LoVo (cell line): ENCODE measurements around the gene VIPR2.
"Not testable (repeated sequence)": the region's sequence is repeated elsewhere in the genome, so short reads cannot be mapped to it uniquely, and the experiment has no call there.

Source experiments
- DNase-seq: peaks from one replicate; pipeline ENCODE4 v3.0.0-alpha.2; 2016; ENCODE audit warnings: low spot score

The VIPR2 gene

DNA sequence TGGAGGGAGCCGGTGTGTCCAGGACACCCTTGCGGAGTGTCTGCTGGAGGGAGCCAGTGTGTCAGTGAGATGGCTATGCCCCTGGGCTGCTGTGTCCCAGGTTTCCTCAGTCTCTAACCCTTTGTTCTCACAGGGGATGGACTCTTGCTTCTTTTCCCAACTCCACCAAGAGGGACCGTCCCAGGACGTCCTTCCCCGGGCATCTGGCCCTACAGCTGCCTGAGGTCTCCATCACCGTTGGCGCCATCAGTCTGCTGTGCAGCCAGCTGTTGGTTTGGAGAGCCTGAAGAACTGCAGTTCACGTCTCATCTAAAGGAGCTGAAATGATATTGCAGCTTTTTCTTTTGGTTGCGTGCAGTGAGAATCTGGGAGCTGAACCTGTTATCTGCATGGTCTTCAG, 136.2 kb downstream of the VIPR2 start:
- DNase-seq = no peak

DNA sequence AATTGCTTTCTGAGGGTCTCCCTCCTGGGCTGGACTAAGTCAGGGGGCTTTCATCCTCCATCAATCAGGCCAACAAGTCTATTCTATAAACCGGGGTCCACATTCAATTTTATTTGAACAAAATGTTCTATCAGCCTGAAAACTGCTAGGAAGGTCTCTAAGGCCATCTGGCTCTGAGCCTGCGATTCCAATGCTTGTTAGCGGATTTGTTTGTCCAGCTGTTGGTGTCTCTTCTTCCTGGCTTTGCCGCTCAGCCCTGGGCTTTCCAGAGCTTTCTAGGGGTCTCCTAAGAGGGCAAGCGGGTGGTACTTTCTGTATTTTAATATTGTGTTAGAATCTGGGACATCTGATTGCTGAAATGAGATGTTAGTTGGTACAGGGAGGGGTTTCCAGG, 136.7 kb downstream of the VIPR2 start:
- no peak for DNase-seq

DNA sequence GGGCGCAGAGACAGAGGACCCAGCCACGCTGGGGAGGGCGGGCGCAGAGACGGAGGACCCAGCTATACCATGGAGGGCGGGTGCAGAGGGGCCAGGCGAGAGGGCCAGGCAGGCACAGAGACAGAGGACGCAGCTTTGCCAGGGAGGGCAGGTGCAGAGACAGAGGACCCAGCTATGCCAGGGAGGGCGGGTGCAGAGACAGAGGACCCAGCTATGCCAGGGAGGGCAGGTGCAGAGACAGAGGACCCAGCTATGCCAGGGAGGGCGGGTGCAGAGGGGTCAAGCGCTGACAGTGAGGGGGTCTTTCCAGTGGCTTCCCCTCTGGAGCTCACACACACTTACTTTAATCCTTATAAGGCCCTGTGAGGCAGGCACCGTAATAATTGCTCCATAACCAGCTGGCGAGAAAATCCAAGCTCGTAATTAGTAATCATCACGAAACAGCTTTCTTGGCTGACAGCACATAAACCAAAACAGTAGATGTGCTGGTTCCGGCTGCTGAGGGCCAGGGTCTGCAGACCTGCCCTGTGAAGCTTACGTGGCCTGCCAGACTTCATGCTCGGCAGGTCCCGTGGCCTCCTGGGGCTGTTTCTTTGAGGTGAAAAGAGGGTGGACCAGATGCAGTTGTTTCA, 137.2 kb downstream of the VIPR2 start:
- DNase-seq = no peak

DNA sequence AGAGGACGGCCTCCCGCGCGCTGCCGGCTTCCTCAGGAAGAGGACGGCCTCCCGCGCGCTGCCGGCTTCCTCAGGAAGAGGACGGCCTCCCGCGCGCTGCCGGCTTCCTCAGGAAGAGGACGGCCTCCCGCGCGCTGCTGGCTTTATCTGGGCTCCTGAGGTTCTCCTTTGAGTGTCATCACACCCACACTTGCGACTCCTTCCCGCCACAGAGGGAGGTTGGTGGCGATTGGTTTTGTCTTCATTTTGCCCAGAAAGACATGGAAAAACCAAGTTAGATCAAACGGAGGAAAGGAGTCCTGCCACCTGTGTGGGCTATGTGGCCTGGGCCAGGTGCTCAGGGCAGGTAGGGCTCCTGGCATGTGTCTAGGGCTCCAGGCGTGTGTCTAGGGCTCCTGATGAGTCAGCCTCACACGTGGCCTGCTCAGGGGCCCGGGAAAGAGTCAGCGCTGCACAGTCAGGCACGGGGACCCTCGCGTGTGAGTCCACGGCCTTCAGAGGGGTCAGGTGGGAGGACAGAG, 138.0 kb downstream of the VIPR2 start:
- DNase-seq = no peak

DNA sequence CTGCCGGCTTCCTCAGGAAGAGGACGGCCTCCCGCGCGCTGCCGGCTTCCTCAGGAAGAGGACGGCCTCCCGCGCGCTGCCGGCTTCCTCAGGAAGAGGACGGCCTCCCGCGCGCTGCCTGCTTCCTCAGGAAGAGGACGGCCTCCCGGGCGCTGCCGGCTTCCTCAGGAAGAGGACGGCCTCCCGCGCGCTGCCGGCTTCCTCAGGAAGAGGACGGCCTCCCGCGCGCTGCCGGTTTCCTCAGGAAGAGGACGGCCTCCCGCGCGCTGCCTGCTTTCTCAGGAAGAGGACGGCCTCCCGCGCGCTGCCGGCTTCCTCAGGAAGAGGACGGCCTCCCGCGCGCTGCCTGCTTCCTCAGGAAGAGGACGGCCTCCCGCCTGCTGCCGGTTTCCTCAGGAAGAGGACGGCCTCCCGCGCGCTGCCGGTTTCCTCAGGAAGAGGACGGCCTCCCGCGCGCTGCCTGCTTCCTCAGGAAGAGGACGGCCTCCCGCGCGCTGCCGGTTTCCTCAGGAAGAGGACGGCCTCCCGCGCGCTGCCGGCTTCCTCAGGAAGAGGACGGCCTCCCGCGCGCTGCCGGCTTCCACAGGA, 138.6 kb downstream of the VIPR2 start:
- not testable (repeated sequence) for DNase-seq

DNA sequence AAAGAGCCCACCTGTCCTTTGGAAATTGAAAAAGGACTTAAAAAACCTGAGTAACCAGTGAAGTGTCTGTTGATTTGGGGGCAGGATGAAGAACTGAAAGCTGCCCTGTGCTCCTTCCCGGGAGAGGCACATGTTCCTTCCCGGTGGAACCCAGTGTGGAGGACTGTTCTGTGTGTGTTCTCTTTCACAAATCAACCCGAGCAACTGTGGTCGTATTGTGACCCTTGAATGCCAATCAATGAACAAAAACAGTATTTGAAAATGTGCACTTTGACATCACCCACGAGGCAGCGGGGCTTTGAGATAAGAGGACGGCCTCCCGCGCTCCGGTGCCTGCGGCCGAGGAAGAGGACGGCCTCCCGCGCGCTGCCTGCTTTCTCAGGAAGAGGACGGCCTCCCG, 139.0 kb downstream of the VIPR2 start:
- DNase-seq = no peak

DNA sequence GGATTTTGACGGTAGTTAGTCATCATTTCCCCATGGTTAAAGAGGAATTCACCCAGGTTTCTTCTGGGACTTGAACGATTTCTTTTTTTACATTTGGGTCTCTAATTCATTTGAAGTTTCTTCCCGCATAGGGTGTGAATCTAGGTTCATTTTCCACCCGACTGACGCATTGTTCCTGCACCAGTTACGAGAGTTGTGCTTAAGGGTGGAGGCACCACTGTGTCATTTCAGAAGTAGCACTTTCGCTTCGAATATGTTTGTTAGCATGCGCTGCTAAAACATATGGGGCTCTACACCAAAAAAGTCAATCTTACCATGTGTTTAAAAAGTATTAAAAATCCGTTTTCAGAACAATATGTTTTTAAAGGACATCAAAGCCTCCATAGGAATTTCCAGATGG, 140.3 kb downstream of the VIPR2 start:
- no peak for DNase-seq

DNA sequence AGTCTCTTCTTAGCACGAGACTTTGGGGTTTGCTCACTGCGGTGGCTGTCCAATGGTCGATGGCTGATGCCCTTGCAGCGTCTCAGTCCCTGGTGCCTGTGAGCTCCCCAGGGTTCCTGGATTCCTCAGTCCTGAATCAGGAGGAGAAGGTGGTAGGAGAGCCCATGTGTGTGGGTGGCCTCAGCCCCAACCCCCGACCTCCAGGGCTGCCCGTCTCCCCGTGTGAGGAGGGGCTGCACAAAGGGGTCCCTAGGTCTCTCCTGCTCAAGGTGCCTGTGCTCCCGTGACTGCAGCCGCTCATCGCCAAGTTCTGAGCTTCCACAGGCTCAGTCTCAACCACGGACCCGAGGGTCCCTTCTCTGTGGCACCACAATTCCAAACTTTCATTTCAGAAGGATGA, 142.9 kb downstream of the VIPR2 start:
- DNase-seq = no peak

DNA sequence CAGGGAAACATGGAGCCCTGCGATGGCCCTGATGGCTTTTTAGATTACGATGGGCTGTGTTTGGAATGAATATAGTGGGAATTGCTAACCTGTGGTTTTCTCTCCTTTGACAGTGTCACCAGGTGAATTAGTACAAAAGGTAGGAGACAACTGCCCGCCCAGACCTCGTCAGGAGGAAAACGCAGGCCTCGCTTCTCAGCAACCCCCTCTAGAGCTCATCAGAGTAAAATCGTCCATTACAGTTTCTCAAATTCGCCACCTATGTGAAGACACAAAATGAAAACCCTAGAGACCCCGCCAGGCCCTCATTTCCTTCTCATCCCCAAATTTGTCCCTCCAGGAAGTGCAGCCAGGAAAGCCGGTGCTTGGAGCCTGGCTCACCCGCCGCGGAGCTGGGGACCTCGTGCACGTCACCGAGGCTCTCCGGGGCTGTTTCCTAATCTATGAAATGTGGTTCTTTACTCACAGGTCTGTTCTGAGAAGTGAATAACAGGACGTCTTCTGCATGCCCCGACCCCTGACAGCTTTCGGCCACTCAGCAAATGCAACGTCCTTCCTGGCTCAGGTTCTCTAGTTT, 143.7 kb downstream of the VIPR2 start:
- DNase-seq = no peak

DNA sequence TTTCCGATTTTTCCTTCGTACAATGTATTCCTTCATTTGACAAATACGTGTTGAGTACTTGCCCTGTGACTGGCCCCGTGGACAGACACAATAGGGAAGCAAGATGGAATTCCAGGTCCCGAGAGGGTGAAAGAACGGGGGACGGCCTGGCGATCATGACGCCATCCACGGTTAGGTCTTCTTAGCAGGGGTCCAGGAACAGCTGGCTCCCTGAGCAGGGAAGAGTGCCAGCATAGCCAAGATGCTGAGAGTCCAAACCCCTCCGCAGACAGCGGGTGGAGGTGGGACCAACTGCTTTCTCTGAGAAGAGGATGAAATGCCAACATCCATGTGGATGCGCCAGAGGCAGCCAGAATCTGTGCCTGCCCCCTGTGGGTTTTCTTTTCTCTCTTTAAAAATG, 144.6 kb downstream of the VIPR2 start:
- DNase-seq = no peak

DNA sequence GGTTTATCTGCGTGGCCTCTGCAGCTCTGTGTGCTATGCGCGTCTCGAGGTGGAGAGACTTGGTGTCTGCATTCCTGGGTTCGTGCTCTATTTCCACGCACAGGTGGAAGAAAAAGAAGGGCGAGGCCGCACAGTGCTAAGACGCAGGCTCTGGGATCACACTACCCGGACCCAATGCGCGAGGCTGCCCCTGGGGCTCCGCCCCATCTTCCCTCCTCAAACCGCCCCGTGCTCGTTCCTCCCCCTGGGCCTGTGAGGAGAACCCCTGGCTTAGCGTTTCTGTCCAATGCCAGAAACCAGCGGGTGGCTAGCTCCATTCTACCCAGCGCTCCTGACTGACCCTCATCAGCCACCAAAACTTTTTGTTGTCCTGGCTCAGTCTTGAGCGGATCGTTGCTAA, 145.2 kb downstream of the VIPR2 start:
- DNase-seq = no peak

DNA sequence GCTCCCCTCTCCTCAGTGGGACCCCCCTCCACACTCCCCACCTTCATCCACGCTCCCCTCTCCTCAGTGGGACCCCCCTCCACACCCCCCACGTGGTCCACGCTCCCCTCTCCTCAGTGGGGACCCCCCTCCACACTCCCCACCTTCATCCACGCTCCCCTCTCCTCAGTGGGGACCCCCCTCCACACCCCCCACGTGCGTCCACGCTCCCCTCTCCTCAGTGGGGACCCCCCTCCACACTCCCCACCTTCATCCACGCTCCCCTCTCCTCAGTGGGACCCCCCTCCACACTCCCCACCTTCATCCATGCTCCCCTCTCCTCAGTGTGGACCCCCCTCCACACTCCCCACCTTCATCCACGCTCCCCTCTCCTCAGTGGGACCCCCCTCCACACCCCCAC, 146.4 kb downstream of the VIPR2 start:
- DNase-seq = not testable (repeated sequence)

DNA sequence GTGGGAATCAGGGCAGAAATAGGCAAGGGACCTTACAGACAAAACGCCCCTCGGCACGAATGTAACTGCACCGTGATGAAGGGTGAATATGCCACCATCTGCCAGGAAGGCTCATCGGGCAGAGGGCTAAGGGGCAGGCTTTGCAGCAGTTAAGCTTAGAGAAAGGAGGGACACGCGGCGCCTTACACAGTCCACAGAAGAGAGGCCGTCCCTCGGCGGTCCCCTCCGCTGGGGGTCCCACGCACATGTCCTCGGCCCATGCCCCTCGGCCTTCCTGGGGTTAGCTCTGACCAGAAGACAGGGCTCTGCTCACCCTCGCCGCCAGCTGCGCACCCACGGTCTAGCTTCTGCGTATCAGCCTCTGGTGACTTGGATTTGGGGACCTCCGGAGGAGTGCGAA, 147.2 kb downstream of the VIPR2 start:
- no peak for DNase-seq

DNA sequence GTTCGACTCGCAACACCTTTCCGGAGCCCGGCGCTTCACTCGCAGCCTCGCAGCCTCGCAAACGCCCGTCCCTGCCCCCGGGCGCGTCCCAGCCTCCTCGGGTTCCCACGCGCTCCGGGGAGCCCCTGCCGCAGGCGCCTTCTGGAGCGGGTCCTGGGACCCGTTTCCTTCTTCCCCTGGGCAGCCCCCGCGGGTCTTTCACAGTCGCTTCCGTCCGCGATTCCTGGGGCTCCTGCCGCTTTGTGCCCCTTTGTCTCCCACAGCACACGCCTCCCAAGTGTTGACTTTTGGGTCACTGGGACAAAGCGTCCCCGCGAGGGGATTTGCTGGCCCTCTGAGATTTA, 147.6 kb downstream of the VIPR2 start:
- DNase-seq = no peak

DNA sequence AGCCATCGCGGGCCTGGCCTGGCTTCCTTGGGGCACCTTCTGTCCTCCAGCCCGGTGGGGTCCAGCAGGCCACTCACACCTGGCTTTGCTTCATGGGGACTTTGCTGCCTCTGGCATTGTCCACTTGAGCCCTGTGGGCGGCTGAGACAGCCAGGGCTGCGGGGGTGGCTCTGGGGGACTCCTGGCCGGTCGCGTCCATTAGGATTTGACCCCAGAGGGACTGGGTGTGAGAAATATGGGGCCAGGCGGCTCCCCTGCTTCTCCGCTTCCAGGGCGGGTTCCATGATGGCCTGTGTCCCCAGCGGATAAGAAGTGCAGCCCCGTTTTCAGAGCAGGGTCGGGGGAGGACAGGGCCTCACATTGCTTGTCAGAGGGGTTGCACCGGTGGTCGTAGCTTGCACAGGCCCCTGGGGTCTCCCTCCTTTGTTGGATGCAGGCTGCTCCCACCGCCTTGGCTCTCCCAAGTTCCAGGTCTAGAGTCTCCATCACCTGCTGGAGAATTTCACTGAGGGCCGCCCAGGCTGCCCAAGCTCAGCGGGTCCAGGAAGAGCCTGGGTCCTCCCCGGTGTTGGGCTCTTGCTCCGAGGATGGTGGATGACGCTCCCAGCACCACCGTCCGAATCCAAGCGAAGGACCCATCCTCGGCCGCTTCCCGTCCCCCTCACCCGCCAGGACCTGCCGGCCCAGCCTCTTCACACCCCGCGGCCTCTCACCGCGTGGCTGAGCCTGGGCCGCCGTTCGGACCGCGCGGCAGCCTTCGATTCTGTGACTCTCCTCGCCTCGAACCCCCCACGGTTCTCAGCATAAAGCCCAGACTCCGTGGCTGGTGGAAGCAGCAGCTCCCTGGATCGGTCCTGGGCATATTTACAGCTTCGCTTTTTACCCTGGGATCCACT, 148.2 kb downstream of the VIPR2 start:
- DNase-seq = no peak

DNA sequence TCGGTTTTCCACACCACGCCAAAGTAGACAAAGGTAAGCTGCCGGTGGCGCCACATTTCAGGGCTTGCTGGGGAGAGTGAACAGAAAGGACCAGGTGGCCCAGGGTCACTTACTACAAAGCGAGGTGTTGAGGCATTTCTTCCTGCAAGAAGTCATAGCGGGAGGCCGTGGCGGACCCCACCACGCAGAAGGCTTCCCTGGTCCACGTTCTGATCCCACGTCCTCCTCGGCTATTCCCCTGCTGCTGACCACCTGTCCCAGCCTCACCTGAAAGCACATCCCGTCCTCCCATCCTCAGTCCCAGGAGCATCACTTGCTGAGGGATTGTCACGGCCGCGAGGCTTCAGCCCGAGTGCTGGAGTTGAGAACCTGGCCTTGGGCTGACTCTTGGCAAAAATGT, 149.2 kb downstream of the VIPR2 start:
- no peak for DNase-seq

DNA sequence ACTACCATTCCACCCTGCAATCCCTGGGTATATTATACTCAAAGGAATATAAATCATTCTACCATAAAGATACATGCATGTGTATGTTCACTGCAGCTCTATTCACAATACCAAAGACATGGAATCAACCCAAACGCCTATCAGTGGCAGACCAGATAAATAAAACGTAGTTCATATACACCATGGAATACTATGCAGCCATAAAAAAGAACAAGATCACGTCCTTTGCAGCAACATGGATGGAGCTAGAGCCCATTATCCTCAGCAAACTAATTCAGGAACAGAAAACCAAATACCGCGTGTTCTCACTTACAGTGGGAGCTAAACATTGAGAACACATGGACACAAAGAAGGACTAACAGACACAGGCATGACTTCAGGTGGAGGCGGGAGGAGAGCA, 150.0 kb downstream of the VIPR2 start:
- no peak for DNase-seq

DNA sequence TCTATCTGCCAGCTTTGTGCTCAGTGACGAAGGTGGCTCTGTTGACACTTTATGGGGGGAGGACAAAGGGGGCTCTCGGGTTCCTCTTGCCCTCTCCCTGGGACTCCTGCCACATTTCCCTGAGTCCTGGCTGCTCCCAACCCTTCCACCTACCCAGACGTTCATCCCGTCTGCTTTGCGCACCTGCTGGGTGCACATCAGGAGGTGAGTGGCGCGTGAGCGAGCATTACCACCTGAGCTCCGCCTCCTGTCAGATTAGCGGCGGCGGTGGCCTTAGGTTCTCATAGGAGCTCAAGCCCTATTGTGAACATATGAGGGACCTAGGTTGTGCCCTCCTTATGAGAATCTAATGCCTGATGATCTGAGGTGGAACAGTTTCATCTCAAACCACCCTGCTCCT, 151.1 kb downstream of the VIPR2 start:
- DNase-seq = no peak

DNA sequence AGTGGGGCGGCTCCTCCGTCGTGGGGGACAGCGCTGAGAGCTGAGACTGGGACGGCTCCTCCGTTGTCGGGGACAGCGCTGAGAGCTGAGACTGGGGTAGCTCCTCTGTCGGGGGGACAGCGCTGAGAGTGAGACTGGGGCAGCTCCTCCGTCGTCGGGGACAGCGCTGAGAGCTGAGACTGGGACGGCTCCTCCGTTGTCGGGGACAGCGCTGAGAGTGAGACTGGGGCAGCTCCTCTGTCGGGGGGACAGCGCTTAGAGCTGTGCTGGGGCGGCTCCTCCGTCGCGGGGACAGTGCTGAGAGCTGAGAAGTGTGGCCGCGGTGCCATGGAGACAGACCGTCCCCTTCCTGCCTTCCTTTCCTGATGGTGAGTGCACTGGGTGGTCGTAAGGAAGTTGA, 151.9 kb downstream of the VIPR2 start:
- DNase-seq = no peak

DNA sequence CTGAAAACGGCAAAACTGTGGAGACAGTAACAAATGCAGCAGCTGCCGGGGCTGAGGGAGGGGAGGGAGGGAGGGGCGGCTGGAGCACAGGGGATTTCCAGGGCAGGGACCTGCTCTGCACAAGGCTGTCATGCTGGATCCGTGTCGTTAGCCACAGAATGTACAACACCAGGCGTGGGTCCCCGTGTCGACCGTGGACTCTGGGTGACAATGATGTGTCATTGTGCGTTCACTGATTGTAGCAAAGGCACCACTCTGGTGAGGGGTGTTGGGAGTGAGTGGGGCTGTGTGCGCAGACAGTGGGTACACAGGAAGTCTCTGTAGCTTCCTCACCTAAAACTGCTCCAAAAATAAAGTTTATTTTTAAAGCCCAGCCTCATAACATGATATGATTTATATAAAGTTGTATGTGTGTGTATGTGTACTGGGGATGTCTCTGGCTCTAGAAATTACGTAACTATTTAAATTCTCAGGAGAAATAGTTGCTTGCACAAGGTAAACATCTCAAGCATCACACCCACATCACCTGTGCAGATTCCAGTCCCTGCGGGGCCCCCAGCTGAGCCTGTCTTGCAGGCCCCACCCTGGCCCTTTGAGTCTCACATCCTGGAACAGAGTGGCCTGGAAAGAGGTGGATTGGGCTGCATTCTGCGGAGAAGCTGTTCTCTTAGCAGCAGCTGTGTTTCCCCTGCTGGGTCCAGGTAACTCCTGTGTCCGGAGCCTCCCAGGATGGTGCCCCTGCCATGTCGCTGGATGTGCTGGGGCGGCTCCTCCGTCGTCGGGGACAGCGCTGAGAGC, 152.6 kb downstream of the VIPR2 start:
- DNase-seq = no peak

DNA sequence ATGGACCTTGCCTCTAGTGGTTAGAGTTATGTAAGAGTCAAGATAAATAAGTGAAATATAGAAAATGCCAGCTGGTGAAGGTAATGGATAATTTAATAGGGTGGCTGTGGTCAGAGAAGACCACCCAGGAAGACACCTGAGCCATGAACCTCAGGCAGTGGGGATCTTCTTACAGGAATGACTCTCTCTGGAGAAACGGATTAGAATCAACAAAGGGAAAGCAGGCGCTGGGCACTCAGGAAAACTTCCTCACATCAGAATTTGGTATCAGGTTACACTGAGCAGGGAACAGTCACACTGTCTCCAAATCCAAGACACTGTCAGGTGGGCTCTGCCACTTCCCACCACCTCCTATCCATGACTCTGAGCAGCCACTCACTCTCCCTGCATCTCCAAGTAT, 155.7 kb downstream of the VIPR2 start:
- no peak for DNase-seq

DNA sequence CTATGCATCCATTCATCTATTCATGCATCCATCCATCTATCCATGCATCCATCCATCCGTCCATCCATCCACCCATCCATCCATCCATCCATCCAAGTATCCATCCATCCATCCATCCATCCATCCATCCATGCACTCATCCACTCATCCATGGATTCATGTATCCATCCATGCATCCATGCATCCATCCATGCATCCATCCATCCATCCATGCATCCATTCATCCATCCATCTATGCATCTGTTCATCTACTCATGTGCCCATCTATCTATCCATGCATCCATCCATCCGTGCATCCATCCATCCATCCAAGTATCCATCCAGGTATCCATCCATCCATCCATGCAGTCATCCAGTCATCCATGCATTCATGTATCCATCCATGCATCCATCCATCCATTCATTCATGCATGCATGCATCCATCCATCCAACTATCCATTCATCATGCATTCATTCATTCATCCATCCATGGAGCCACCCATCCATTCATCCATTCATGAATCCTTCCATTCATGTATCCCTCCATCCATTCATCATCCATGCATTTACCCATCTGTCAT, 156.3 kb downstream of the VIPR2 start:
- no peak for DNase-seq
